ENCODE results near the gene TNK2. TPM values are rescaled to one million over a fixed set of nuclear protein-coding genes. Genes with fewer than 3 reads are reported as not detected.
"Not testable (repeated sequence)": the region's sequence is repeated elsewhere in the genome, so short reads cannot be mapped to it uniquely, and the experiment has no call there.

Gene TNK2
- 10 to 100 TPM; 29.6 to 46.1 (median 35.1) TPM for total RNA-seq (2021; fragmentation: NEBNext Ultra II Directional; extraction: Animal tissue kit (Norgen Biotek cat#: 25700))
- long read RNA-seq, partial matches to known transcripts: 2 of 4 reads
- long read RNA-seq, other reads (novel, unspliced or antisense): 0 of 4 reads

DNA sequence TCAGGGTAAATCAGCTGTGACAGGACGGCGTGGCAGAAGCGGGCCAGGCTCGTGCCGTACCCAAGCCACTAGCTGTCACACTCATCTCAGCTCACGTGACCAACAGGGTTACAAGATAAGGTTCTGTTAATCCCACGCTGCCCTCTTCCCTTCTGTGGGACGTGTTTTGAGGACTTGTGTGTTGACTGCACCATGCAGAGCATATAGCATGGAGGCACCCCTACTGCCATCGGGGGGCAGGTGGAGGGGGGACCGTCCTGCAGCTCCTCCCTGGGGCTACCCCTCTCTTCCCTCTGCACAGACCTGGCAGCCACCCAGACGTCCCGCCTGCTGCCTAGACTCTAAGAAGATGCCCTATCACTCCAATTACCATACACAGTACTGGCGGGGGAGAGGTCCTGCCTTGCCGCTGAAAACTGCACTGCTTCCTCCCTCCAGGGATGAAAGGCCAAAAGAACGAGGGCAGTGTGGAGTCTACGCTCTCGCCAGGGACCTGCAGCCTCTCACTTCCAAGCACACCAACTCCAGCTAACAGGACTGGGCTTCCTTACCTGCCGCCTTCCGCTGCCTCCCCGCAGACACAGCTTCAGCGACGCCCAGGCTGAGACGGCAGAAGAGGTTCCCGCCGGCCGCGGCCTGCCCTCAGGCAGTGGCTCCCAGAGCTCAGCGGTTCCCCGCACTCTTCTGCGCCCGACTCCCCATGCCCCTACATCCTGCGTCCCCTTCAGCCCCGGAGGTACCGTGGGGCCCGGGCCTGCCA, at the start of gene TNK2:
Gene TNK2 (minus strand): TSS at position 618 of the 760 bp plus-strand sequence. CDS start 19,963 bp downstream, outside the sequence.
- Mint-ChIP-seq H3K27ac (peak within 1 kb of the TSS; percentile 56), H3K36me3 (ENCODE audit: low read depth) (0 out of 2 replicates have a peak, but pooled peaks cover 5% of the 10 kb centered on the region), H3K4me3 (peak within 1 kb of the TSS; percentile 86), H3K9me3 (no peaks in the 10 kb centered on the region), H3K27me3 (ENCODE audit: insufficient read depth) (no peaks in the 10 kb centered on the region; the same call in 1 of the 2 replicates), H3K4me1 (ENCODE audit: low read depth) (peaks cover 51% of the 10 kb centered on the region)
- no peak for DNase-seq
- TF ChIP-seq, protein P1, sequence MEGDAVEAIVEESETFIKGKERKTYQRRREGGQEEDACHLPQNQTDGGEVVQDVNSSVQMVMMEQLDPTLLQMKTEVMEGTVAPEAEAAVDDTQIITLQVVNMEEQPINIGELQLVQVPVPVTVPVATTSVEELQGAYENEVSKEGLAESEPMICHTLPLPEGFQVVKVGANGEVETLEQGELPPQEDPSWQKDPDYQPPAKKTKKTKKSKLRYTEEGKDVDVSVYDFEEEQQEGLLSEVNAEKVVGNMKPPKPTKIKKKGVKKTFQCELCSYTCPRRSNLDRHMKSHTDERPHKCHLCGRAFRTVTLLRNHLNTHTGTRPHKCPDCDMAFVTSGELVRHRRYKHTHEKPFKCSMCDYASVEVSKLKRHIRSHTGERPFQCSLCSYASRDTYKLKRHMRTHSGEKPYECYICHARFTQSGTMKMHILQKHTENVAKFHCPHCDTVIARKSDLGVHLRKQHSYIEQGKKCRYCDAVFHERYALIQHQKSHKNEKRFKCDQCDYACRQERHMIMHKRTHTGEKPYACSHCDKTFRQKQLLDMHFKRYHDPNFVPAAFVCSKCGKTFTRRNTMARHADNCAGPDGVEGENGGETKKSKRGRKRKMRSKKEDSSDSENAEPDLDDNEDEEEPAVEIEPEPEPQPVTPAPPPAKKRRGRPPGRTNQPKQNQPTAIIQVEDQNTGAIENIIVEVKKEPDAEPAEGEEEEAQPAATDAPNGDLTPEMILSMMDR (IDR thresholded peaks at IDR 0.05): no peak

DNA sequence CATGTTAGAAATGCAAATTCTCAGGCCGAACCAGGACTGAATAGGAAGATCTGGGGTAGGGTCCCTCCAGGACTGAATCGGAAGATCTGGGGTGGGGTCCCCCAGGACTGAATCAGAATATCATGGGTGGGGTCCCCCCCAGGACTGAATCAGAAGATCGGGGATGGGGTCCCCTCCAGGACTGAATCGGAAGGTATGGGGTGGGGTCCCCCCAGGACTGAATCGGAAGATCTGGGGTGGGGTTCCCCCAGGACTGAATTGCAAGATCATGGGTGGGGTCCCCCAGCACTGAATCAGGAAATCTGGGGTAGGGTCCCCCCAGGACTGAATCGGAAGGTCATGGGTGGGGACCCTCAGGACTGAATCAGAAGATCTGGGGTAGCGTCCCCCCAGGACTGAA, 48.2 kb upstream of the TNK2 start:
- no peak overlapping the region for H3K4me3 Mint-ChIP-seq
- no peak overlapping the region for H3K27ac Mint-ChIP-seq
- peaks cover 9% of the 10 kb centered on the region for H3K9me3 Mint-ChIP-seq
- TF ChIP-seq, protein P1 (IDR thresholded peaks at IDR 0.05): no peak
- no peaks in the 10 kb centered on the region for H3K4me1 Mint-ChIP-seq (ENCODE audit: low read depth)
- no peaks in the 10 kb centered on the region for H3K27me3 Mint-ChIP-seq (ENCODE audit: insufficient read depth)
- no peak for DNase-seq
- peaks cover 19% of the 10 kb centered on the region for H3K36me3 Mint-ChIP-seq (ENCODE audit: low read depth)

DNA sequence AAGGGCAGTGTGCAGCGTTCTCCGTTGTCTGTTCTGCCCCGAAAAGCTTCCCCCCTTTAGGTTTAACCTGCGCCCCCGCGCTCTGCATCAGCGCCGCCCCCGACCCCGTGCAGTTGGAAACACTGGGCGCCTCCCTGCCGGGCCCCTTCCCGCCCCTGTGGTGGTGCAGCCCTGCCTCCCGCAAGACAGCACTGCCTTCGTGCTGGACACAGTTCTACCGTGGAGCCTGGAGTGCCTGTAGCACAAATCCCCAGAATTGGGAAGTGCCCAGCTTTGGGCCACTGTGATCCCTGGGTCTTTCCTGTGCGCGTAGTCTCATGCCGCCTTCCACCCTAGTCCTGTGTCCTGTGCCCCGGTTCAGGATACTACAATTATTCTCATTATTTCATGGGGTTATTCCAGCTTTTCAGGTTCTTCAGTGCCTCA, 47.1 kb upstream of the TNK2 start:
- H3K27me3 Mint-ChIP-seq (ENCODE audit: insufficient read depth); H3K36me3 Mint-ChIP-seq (ENCODE audit: low read depth); DNase-seq; H3K9me3 Mint-ChIP-seq; H3K27ac Mint-ChIP-seq; H3K4me1 Mint-ChIP-seq (ENCODE audit: low read depth): not testable (repeated sequence)
- peak overlapping the region; percentile 35 for H3K4me3 Mint-ChIP-seq

DNA sequence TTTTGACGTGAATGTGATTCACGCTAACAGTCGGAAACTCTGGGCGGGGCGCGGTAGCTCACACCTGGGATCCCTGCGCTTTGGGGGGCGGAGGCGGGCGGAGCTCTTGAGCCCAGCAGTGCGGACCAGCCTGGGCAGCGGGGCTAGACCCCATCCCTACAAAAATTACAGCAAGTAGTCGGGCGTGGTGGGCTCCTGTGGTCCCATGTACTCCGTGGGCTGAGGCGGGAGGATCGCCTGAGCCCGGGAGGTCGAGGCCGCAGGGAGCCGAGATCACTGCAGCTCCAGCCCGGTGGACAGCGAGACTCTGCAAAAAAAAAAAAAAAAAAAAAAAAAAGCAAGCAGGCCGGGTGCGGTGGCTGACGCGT, 46.4 kb upstream of the TNK2 start:
- H3K36me3 Mint-ChIP-seq (ENCODE audit: low read depth); DNase-seq; H3K27me3 Mint-ChIP-seq (ENCODE audit: insufficient read depth); H3K9me3 Mint-ChIP-seq; H3K4me1 Mint-ChIP-seq (ENCODE audit: low read depth); H3K27ac Mint-ChIP-seq: not testable (repeated sequence)
- peak overlapping the region; percentile 77 for H3K4me3 Mint-ChIP-seq

DNA sequence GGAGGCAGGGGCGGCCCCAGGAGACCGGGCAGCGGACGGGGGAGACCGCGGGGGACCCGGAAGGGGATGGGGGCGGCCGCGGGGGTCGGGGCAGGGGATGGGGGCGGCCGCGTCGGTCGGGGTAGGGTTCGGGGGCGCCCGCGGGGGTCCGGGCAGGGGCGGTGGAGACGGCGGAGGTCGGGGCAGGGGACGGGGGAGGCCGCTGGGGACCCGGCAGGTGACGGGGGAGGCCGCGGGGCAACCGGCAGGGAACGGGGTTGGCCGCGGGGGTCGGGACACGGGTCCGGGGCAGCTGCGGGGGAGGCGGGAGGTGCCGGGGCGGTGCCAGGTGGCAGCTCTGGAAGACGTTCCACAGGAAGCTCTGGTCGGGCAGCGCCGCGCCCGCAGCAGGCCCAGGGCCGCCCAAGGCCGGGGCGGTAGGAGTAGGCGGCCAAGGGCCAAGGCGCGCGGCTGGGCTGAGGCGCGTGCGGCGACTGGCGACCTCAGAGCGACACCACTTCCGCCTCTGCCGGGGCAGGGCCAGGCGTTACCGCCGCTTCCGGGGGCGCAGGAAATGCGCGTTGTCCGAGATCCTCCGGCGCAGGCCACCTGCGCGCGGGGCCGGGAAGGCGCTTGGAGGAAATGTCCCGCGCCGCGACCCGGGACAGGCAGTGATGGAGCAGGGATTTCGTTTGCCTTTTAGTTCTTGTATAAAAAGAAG, 45.9 kb upstream of the TNK2 start:
- H3K27me3 Mint-ChIP-seq (ENCODE audit: insufficient read depth); H3K27ac Mint-ChIP-seq; H3K4me1 Mint-ChIP-seq (ENCODE audit: low read depth); H3K36me3 Mint-ChIP-seq (ENCODE audit: low read depth); H3K9me3 Mint-ChIP-seq: not testable (repeated sequence)
- peak; percentile 31 for DNase-seq
- H3K4me3 Mint-ChIP-seq: peak overlapping the region; percentile 77

DNA sequence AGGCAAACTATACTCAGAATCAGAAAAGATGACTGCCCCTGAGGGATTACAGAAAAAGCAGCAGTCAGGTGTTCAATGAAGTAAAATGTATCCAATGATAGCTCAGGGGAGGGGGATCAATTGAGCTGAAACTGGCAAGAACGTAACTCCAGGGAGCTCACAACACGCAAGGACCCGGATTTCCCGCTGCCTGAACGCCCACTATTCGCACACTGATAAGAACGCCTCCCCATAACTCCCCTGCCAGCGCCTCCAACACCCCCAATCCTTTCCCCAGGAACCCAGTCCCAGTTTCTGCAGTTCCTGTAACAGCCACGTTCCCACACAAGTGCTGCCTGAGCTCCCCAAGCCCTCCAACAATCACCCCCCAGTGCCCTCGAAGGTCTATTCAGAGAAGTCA, 44.2 kb upstream of the TNK2 start:
- H3K9me3 Mint-ChIP-seq; H3K4me3 Mint-ChIP-seq; H3K4me1 Mint-ChIP-seq (ENCODE audit: low read depth); H3K27ac Mint-ChIP-seq; H3K27me3 Mint-ChIP-seq (ENCODE audit: insufficient read depth); DNase-seq; H3K36me3 Mint-ChIP-seq (ENCODE audit: low read depth): not testable (repeated sequence)

DNA sequence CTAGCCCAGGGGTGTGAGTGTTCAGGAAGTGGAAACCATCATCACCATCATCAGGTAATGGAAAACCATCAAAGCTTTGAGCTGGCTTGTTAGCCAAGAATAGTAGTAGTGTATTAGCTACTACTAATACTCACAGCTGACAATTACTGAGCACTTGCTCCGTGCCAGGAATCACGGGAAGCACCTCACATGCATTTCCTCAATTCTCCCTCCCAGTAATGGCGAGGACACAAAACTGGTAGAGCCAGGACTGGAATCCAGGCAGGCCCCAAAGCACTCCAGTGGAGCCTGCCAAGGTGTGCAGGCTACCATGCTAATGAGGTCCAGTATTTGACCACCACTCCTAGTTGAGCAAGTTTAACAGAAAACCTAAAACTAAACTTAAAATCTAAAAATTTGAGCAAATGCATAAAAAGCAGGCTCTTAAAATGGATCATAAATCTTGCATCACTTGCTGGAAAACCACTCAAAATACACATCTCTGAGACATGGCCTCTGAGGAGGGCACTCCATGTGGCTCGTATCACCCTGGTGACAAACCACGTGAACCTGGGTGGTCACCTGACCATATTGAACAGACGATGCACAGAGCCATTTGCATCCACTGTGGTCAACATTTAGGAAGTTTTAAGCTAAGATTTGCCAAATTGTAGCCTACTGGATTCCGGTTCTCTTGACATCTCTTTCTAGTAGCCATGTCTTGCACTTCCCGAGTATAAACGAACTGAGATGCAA, 43.3 kb upstream of the TNK2 start:
- DNase-seq; H3K27ac Mint-ChIP-seq; H3K27me3 Mint-ChIP-seq (ENCODE audit: insufficient read depth); H3K4me1 Mint-ChIP-seq (ENCODE audit: low read depth); H3K9me3 Mint-ChIP-seq; H3K4me3 Mint-ChIP-seq: not testable (repeated sequence)
- peaks cover 10% of the 10 kb centered on the region; the same call in 1 of the 2 replicates for H3K36me3 Mint-ChIP-seq (ENCODE audit: low read depth)

DNA sequence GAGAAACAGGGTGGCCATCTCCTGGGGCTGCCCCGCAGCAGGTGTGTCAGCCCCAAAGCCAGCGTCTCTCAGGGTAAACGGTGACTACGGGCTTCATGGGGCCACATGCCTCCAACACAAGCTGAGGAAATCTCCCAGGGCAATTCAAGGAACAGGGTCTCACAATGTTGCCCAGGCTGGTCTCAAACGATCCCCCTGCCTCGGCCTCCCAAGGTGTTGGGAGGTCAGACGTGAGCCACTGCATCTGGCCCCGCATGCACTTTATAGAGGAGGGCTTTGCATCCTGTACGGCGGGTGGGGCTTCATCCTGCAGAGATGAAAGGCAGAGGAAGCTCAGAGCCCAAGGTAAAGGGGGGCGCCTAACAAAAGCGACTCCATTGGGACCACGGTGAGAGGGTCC, 42.4 kb upstream of the TNK2 start:
- H3K27ac Mint-ChIP-seq; H3K27me3 Mint-ChIP-seq (ENCODE audit: insufficient read depth); H3K9me3 Mint-ChIP-seq; H3K36me3 Mint-ChIP-seq (ENCODE audit: low read depth); H3K4me3 Mint-ChIP-seq; DNase-seq; H3K4me1 Mint-ChIP-seq (ENCODE audit: low read depth): not testable (repeated sequence)

DNA sequence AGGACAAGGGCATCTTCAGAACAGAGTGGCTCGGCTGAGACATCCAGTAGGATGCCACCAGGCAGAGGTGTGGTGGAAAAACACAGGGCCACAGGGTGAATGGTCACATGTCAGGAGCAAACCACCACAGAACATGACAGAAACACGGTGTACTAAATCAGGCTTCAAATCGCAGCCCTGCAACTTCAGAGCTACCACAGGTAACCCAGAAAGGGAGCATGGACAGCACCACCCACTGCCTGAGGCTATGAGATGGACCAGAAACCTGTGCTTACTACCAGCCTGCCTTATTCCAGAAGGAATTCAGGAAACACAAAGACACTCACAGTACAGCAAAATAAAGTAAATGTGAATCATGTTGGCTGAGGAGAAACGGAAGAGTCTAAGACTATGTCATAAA, 41.8 kb upstream of the TNK2 start:
- not testable (repeated sequence) for H3K27me3 Mint-ChIP-seq (ENCODE audit: insufficient read depth); DNase-seq; H3K4me1 Mint-ChIP-seq (ENCODE audit: low read depth); H3K4me3 Mint-ChIP-seq; H3K9me3 Mint-ChIP-seq; H3K27ac Mint-ChIP-seq
- H3K36me3 Mint-ChIP-seq (ENCODE audit: low read depth): peaks cover 11% of the 10 kb centered on the region

DNA sequence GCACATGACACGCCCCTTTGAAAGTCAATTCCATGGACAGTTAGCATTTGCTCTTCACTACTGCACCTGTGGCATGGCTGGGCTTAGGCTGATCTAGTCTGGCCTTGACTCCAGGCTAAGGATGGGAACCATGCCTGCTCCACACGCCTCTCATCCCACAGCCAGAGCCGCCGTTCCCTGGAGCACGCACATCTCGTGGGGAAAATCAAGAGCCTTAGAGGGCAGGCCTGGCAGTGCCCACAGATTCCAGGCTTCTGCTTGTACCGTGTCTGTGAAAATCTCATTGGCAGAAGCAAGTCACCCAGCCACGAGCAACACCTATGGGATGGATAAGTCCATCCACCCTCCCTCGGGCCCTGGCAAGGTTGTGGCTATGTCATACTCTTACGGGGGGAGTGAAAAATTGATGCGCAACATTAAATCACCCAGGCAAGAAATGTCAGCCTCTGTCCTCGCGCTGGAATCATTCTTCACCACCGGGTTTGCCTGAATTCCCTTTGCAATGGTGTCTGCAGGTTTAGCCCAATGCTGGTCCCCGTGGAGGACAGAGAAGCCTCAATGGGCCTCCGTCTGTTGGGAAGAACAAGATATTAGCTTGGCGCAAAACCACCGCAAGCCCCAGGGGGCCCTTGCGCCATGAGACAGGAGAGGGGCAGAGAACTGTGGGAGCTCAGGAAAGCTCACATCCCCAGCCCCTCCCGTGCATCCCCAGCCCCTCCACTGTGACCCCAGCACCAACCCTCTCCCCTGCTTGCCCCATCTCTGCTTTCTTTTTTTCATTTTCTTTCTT, 38.8 kb upstream of the TNK2 start:
- not testable (repeated sequence) for H3K4me3 Mint-ChIP-seq; H3K27ac Mint-ChIP-seq; H3K4me1 Mint-ChIP-seq (ENCODE audit: low read depth); DNase-seq
- Mint-ChIP-seq H3K9me3 (peaks cover 14% of the 10 kb centered on the region), H3K27me3 (ENCODE audit: insufficient read depth) (peaks cover 21% of the 10 kb centered on the region), H3K36me3 (ENCODE audit: low read depth) (peaks cover 38% of the 10 kb centered on the region)
